ENCODE measurements around the gene PAQR5.

Gene PAQR5

GRCh38 chr15:69275074-69275670, 23.5 kb upstream of the PAQR5 start:
- no peak for TF ChIP-seq CTCF (IDR thresholded peaks at IDR 0.05; ENCODE audit: low read depth, low read length, missing control alignments)
- H3K4me3 ChIP-seq (replicated peaks; ENCODE audit: low read depth, low read length): no peak overlapping the region
- DNase-seq (ENCODE audit: extremely low read depth, low read depth): no peak

- TF ChIP-seq CTCF (IDR thresholded peaks at IDR 0.05; ENCODE audit: low read depth, low read length, missing control alignments): no peak
- no peak overlapping the region for H3K4me3 ChIP-seq (replicated peaks; ENCODE audit: low read depth, low read length)
- no peak for DNase-seq (ENCODE audit: extremely low read depth, low read depth)
These were observed 22.7 kb upstream of the PAQR5 start for GRCh38 chr15:69275933-69276560.

- TF ChIP-seq CTCF (IDR thresholded peaks at IDR 0.05; ENCODE audit: low read depth, low read length, missing control alignments): no peak
- H3K4me3 ChIP-seq (replicated peaks; ENCODE audit: low read depth, low read length): no peak overlapping the region
- DNase-seq (ENCODE audit: extremely low read depth, low read depth): no peak
These were observed 21.4 kb upstream of the PAQR5 start for GRCh38 chr15:69277316-69277715.

GRCh38 chr15:69279636-69280035, 19.1 kb upstream of the PAQR5 start:
- no peak for DNase-seq (ENCODE audit: extremely low read depth, low read depth)
- no peak for TF ChIP-seq CTCF (IDR thresholded peaks at IDR 0.05; ENCODE audit: low read depth, low read length, missing control alignments)
- no peak overlapping the region for H3K4me3 ChIP-seq (replicated peaks; ENCODE audit: low read depth, low read length)

- no peak for TF ChIP-seq CTCF (IDR thresholded peaks at IDR 0.05; ENCODE audit: low read depth, low read length, missing control alignments)
- DNase-seq (ENCODE audit: extremely low read depth, low read depth): no peak
- no peak overlapping the region for H3K4me3 ChIP-seq (replicated peaks; ENCODE audit: low read depth, low read length)
These were observed 17.9 kb upstream of the PAQR5 start for GRCh38 chr15:69280783-69281182.

- DNase-seq (ENCODE audit: extremely low read depth, low read depth): no peak
These were observed 16.5 kb upstream of the PAQR5 start for GRCh38 chr15:69282104-69282743.

More at GRCh38 chr15:69282104-69282743, 16.5 kb upstream of the PAQR5 start:
- H3K4me3 ChIP-seq (replicated peaks; ENCODE audit: low read depth, low read length): no peak overlapping the region
- TF ChIP-seq CTCF (IDR thresholded peaks at IDR 0.05; ENCODE audit: low read depth, low read length, missing control alignments): no peak

Data from HFF-Myc (cell line).